SK-N-SH treated with all-trans-retinoic acid at 6 μM for 48 hours (cell line): Measurements from ENCODE around the gene SIGLEC9.

Experiments used
- ATAC-seq: fragments of 200-7000 bp; cut with Tn5 transposase; 3 replicates; pipeline ENCODE4 v1.9.1; 2020; ENCODE audit warnings: mild to moderate bottlenecking, moderate library complexity
- ARNTL ChIP-seq: fragments of 450-650 bp; formaldehyde crosslinking; IDR thresholded peaks from 2 replicates; pipeline ENCODE4 v1.5.0; 2020; ENCODE audit warnings: low read depth, mild to moderate bottlenecking, moderate library complexity, borderline replicate concordance
- BACH2 ChIP-seq: fragments of 250-450 bp; sonication (Bioruptor Pico); IDR thresholded peaks from 2 replicates; pipeline ENCODE4 v1.9.0; 2021; ENCODE audit warnings: mild to moderate bottlenecking, borderline replicate concordance
- CSDC2 ChIP-seq: fragments of 250-450 bp; sonication (Bioruptor Pico); IDR thresholded peaks from 2 replicates; pipeline ENCODE4 v1.5.0; 2020; ENCODE audit warnings: mild to moderate bottlenecking, moderate library complexity
- ESRRG ChIP-seq: fragments of 250-450 bp; sonication (Bioruptor Pico); IDR thresholded peaks from 2 replicates; pipeline ENCODE4 v1.6.1; 2021; ENCODE audit warnings: mild to moderate bottlenecking
- GLIS3 ChIP-seq: fragments of 250-450 bp; sonication (Bioruptor Pico); IDR thresholded peaks from 2 replicates; pipeline ENCODE4 v1.5.0; 2020; ENCODE audit warnings: mild to moderate bottlenecking, moderate library complexity
- ISL1 ChIP-seq: fragments of 250-450 bp; sonication (Bioruptor Pico); IDR thresholded peaks from 2 replicates; pipeline ENCODE4 v2.1.2; 2022; ENCODE audit warnings: mild to moderate bottlenecking, moderate library complexity
- OSR1 ChIP-seq: fragments of 250-450 bp; sonication (Bioruptor Pico); IDR thresholded peaks from 2 replicates; pipeline ENCODE4 v1.8.0; 2022; ENCODE audit warnings: moderate library complexity, mild to moderate bottlenecking, inconsistent platforms
- PPARA ChIP-seq: fragments of 250-450 bp; sonication (Bioruptor Pico); IDR thresholded peaks from 2 replicates; pipeline ENCODE4 v1.5.0; 2020; ENCODE audit warnings: mild to moderate bottlenecking, borderline replicate concordance
- RARB ChIP-seq: fragments of 250-450 bp; sonication (Bioruptor Pico); IDR thresholded peaks from 2 replicates; pipeline ENCODE4 v1.8.0; 2021; ENCODE audit warnings: mild to moderate bottlenecking, moderate library complexity
- SNAI2 ChIP-seq: fragments of 250-450 bp; sonication (Bioruptor Pico); IDR thresholded peaks from 2 replicates; pipeline ENCODE4 v1.5.0; 2020; ENCODE audit warnings: mild to moderate bottlenecking, moderate library complexity
- TCF4 ChIP-seq: fragments of 250-450 bp; sonication (Bioruptor Pico); IDR thresholded peaks from 2 replicates; pipeline ENCODE4 v1.8.0; 2021; ENCODE audit warnings: mild to moderate bottlenecking, moderate library complexity, borderline replicate concordance
- TOX ChIP-seq: fragments of 250-450 bp; sonication (Bioruptor Pico); IDR thresholded peaks from 2 replicates; pipeline ENCODE4 v1.8.0; 2021; ENCODE audit warnings: mild to moderate bottlenecking, moderate library complexity, borderline replicate concordance
- ZC3H10 ChIP-seq: fragments of 250-450 bp; sonication (Bioruptor Pico); IDR thresholded peaks from 2 replicates; pipeline ENCODE4 v1.5.1; 2021; ENCODE audit warnings: mild to moderate bottlenecking, moderate library complexity
- ZFP3 ChIP-seq: fragments of 250-450 bp; sonication (Bioruptor Pico); IDR thresholded peaks from 2 replicates; pipeline ENCODE4 v1.5.0; 2020; ENCODE audit warnings: mild to moderate bottlenecking, moderate library complexity
- ZFP30 ChIP-seq: fragments of 450-650 bp; formaldehyde crosslinking; IDR thresholded peaks from 2 replicates; pipeline ENCODE4 v1.5.0; 2022; ENCODE audit warnings: mild to moderate bottlenecking, moderate library complexity
- ZNF565 ChIP-seq: fragments of 450-650 bp; formaldehyde crosslinking; conservative IDR thresholded peaks from 2 replicates; pipeline ENCODE4 v1.5.0; 2020; ENCODE audit warnings: low read depth, mild to moderate bottlenecking, moderate library complexity
- ZNF70 ChIP-seq: fragments of 450-650 bp; formaldehyde crosslinking; IDR thresholded peaks from 2 replicates; pipeline ENCODE4 v1.5.0; 2020; ENCODE audit warnings: mild to moderate bottlenecking, moderate library complexity
- ZNF8 ChIP-seq: fragments of 450-650 bp; formaldehyde crosslinking; IDR thresholded peaks from 2 replicates; pipeline ENCODE4 v1.5.0; 2020; ENCODE audit warnings: mild to moderate bottlenecking, moderate library complexity
- TF ChIP-seq, protein P1 (sequence below): fragments of 250-450 bp; sonication (Bioruptor Pico); IDR thresholded peaks from 2 replicates; pipeline ENCODE4 v1.5.1; 2020; ENCODE audit warnings: low read depth, mild to moderate bottlenecking, moderate library complexity
- TF ChIP-seq, protein P2 (sequence below): fragments of 250-450 bp; sonication (Bioruptor Pico); IDR thresholded peaks from 2 replicates; pipeline ENCODE4 v1.5.0; 2020; ENCODE audit warnings: mild to moderate bottlenecking, moderate library complexity
- TF ChIP-seq, protein P3 (sequence below): fragments of 250-450 bp; sonication (Bioruptor Pico); IDR thresholded peaks from 2 replicates; pipeline ENCODE4 v1.8.0; 2020; ENCODE audit warnings: mild to moderate bottlenecking, moderate library complexity, borderline replicate concordance
- TF ChIP-seq, protein P4 (sequence below): fragments of 250-450 bp; sonication (Bioruptor Pico); IDR thresholded peaks from 2 replicates; pipeline ENCODE4 v1.8.0; 2021; ENCODE audit warnings: low read depth, mild to moderate bottlenecking, moderate library complexity, borderline replicate concordance

Gene SIGLEC9

GRCh38 chr19:51120160-51120559, 4.5 kb upstream of the SIGLEC9 start:
- no peak for ATAC-seq
- no peak for TF ChIP-seq ISL1 (CRISPR knock-in tag)
- TF ChIP-seq ESRRG (CRISPR knock-in tag) = no peak
- TF ChIP-seq, protein P1, sequence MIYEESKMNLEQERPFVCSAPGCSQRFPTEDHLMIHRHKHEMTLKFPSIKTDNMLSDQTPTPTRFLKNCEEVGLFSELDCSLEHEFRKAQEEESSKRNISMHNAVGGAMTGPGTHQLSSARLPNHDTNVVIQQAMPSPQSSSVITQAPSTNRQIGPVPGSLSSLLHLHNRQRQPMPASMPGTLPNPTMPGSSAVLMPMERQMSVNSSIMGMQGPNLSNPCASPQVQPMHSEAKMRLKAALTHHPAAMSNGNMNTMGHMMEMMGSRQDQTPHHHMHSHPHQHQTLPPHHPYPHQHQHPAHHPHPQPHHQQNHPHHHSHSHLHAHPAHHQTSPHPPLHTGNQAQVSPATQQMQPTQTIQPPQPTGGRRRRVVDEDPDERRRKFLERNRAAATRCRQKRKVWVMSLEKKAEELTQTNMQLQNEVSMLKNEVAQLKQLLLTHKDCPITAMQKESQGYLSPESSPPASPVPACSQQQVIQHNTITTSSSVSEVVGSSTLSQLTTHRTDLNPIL (CRISPR knock-in tag) = no peak
- TF ChIP-seq RARB (CRISPR knock-in tag) = no peak
- no peak for TF ChIP-seq PPARA (CRISPR knock-in tag)
- no peak for TF ChIP-seq CSDC2 (CRISPR knock-in tag)
- TF ChIP-seq, protein P2, sequence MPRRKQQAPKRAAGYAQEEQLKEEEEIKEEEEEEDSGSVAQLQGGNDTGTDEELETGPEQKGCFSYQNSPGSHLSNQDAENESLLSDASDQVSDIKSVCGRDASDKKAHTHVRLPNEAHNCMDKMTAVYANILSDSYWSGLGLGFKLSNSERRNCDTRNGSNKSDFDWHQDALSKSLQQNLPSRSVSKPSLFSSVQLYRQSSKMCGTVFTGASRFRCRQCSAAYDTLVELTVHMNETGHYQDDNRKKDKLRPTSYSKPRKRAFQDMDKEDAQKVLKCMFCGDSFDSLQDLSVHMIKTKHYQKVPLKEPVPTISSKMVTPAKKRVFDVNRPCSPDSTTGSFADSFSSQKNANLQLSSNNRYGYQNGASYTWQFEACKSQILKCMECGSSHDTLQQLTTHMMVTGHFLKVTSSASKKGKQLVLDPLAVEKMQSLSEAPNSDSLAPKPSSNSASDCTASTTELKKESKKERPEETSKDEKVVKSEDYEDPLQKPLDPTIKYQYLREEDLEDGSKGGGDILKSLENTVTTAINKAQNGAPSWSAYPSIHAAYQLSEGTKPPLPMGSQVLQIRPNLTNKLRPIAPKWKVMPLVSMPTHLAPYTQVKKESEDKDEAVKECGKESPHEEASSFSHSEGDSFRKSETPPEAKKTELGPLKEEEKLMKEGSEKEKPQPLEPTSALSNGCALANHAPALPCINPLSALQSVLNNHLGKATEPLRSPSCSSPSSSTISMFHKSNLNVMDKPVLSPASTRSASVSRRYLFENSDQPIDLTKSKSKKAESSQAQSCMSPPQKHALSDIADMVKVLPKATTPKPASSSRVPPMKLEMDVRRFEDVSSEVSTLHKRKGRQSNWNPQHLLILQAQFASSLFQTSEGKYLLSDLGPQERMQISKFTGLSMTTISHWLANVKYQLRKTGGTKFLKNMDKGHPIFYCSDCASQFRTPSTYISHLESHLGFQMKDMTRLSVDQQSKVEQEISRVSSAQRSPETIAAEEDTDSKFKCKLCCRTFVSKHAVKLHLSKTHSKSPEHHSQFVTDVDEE (CRISPR knock-in tag) = no peak
- no peak for TF ChIP-seq ZC3H10
- no peak for TF ChIP-seq ZFP3

- no peak for TF ChIP-seq BACH2 (CRISPR knock-in tag)
- no peak for TF ChIP-seq ZC3H10
- no peak for TF ChIP-seq SNAI2 (CRISPR knock-in tag)
- TF ChIP-seq ESRRG (CRISPR knock-in tag) = no peak
- TF ChIP-seq OSR1 (CRISPR knock-in tag) = no peak
- TF ChIP-seq ZNF565 (CRISPR knock-in tag) = no peak
- no peak for ATAC-seq
These were observed 3.4 kb upstream of the SIGLEC9 start for GRCh38 chr19:51121257-51121656.

- no peak for TF ChIP-seq ZFP30 (CRISPR knock-in tag)
- TF ChIP-seq BACH2 (CRISPR knock-in tag) = no peak
- TF ChIP-seq ZNF8 (CRISPR knock-in tag) = no peak
- TF ChIP-seq GLIS3 = no peak
- no peak for TF ChIP-seq ARNTL (CRISPR knock-in tag)
- TF ChIP-seq, protein P3, sequence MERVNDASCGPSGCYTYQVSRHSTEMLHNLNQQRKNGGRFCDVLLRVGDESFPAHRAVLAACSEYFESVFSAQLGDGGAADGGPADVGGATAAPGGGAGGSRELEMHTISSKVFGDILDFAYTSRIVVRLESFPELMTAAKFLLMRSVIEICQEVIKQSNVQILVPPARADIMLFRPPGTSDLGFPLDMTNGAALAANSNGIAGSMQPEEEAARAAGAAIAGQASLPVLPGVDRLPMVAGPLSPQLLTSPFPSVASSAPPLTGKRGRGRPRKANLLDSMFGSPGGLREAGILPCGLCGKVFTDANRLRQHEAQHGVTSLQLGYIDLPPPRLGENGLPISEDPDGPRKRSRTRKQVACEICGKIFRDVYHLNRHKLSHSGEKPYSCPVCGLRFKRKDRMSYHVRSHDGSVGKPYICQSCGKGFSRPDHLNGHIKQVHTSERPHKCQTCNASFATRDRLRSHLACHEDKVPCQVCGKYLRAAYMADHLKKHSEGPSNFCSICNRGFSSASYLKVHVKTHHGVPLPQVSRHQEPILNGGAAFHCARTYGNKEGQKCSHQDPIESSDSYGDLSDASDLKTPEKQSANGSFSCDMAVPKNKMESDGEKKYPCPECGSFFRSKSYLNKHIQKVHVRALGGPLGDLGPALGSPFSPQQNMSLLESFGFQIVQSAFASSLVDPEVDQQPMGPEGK (CRISPR knock-in tag) = no peak
- no peak for TF ChIP-seq TCF4 (CRISPR knock-in tag)
- TF ChIP-seq OSR1 (CRISPR knock-in tag) = no peak
- TF ChIP-seq, protein P4, sequence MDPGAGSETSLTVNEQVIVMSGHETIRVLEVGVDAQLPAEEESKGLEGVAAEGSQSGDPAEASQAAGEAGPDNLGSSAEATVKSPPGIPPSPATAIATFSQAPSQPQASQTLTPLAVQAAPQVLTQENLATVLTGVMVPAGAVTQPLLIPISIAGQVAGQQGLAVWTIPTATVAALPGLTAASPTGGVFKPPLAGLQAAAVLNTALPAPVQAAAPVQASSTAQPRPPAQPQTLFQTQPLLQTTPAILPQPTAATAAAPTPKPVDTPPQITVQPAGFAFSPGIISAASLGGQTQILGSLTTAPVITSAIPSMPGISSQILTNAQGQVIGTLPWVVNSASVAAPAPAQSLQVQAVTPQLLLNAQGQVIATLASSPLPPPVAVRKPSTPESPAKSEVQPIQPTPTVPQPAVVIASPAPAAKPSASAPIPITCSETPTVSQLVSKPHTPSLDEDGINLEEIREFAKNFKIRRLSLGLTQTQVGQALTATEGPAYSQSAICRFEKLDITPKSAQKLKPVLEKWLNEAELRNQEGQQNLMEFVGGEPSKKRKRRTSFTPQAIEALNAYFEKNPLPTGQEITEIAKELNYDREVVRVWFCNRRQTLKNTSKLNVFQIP = no peak
- TF ChIP-seq PPARA (CRISPR knock-in tag) = no peak
- no peak for TF ChIP-seq SNAI2 (CRISPR knock-in tag)
- TF ChIP-seq RARB (CRISPR knock-in tag) = no peak
- TF ChIP-seq ZNF70 = no peak
- no peak for TF ChIP-seq ZC3H10
- no peak for TF ChIP-seq TOX (CRISPR knock-in tag)
- TF ChIP-seq ISL1 (CRISPR knock-in tag) = no peak
- no peak for TF ChIP-seq ZFP3
- no peak for TF ChIP-seq ZNF565 (CRISPR knock-in tag)
- ATAC-seq = no peak; the same call in none of the 3 replicates
These were observed 2.4 kb upstream of the SIGLEC9 start for GRCh38 chr19:51122112-51122981.
